ENCODE data around the gene PKDREJ. TPM values are rescaled to one million over a fixed set of nuclear protein-coding genes. Genes with fewer than 3 reads are reported as not detected.

The PKDREJ gene
- polyA plus RNA-seq, 1 donor: 0.67 TPM

Other genes starting within 250 kb of the PKDREJ start
- 22.8 TPM for gene PPARA, start 112.8 kb downstream of the PKDREJ start, polyA plus RNA-seq (ENCODE audit: insufficient read length)
- 10.3 TPM for gene CDPF1, start 13.1 kb downstream of the PKDREJ start, polyA plus RNA-seq (ENCODE audit: insufficient read length)
- gene TTC38, start 4.7 kb upstream of the PKDREJ start, polyA plus RNA-seq (ENCODE audit: insufficient read length): 18.2 TPM
- 8.2 TPM for gene GTSE1, start 33.5 kb upstream of the PKDREJ start, polyA plus RNA-seq (ENCODE audit: insufficient read length)
- 28.9 TPM for gene TRMU, start 72.4 kb upstream of the PKDREJ start, polyA plus RNA-seq (ENCODE audit: insufficient read length)

Data from forelimb muscle (tissue), 1 donor.